HG02885 (cell line): ENCODE measurements around the gene STK32C.
A peak's percentile ranks its signal among the peaks of the same experiment; 100 is the strongest.
"Not testable (repeated sequence)": the region's sequence is repeated elsewhere in the genome, so short reads cannot be mapped to it uniquely, and the experiment has no call there.

Source experiments
- ATAC-seq: cut with Tn5 transposase; IDR thresholded peaks from one replicate; pipeline ENCODE4 v1.9.1; 2021; ENCODE audit warnings: mild to moderate bottlenecking; ENCODE audit not compliant: unreplicated experiment, poor library complexity

The STK32C gene

GRCh38 chr10:132307823-132308586, at the start of gene STK32C:
Gene STK32C (minus strand): TSS chr10:132307950. CDS start chr10:132307833, 117 bp downstream.
- ATAC-seq: peak; percentile 77

GRCh38 chr10:132356621-132357195, 49.0 kb upstream of the STK32C start:
- ATAC-seq: no peak

- no peak for ATAC-seq
These were observed 48.0 kb upstream of the STK32C start for GRCh38 chr10:132355754-132356153.

- ATAC-seq: no peak
These were observed 47.5 kb upstream of the STK32C start for GRCh38 chr10:132355297-132355696.

GRCh38 chr10:132354356-132355094, 46.8 kb upstream of the STK32C start:
- no peak for ATAC-seq

- no peak for ATAC-seq
These were observed 46.0 kb upstream of the STK32C start for GRCh38 chr10:132353456-132354355.

GRCh38 chr10:132352462-132353308, 44.9 kb upstream of the STK32C start:
- not testable (repeated sequence) for ATAC-seq

GRCh38 chr10:132351611-132352010, 43.9 kb upstream of the STK32C start:
- no peak for ATAC-seq

- no peak for ATAC-seq
These were observed 43.2 kb upstream of the STK32C start for GRCh38 chr10:132350946-132351345.

- no peak for ATAC-seq
These were observed 42.6 kb upstream of the STK32C start for GRCh38 chr10:132350391-132350790.

- ATAC-seq: no peak
These were observed 42.0 kb upstream of the STK32C start for GRCh38 chr10:132349766-132350165.

- ATAC-seq: no peak
These were observed 40.1 kb upstream of the STK32C start for GRCh38 chr10:132347931-132348267.

GRCh38 chr10:132347211-132347930, 39.6 kb upstream of the STK32C start:
- ATAC-seq: no peak

GRCh38 chr10:132346806-132347205, 39.1 kb upstream of the STK32C start:
- no peak for ATAC-seq

- no peak for ATAC-seq
These were observed 37.6 kb upstream of the STK32C start for GRCh38 chr10:132345345-132345744.

- no peak for ATAC-seq
These were observed 36.6 kb upstream of the STK32C start for GRCh38 chr10:132344386-132344785.

- no peak for ATAC-seq
These were observed 34.8 kb upstream of the STK32C start for GRCh38 chr10:132342553-132342952.

GRCh38 chr10:132341781-132342180, 34.0 kb upstream of the STK32C start:
- no peak for ATAC-seq

- ATAC-seq: no peak
These were observed 33.3 kb upstream of the STK32C start for GRCh38 chr10:132341017-132341416.
